Measurements from ENCODE around the gene MRPL47. TPM values are rescaled to one million over a fixed set of nuclear protein-coding genes. Genes with fewer than 3 reads are reported as not detected.

MRPL47 gene
- total and polyA plus RNA-seq, 2 of the 13 experiments (the other 11 are each of a cell fraction or from before 2014, with no cell fraction given): 36.1 to 83.8 TPM

DNA sequence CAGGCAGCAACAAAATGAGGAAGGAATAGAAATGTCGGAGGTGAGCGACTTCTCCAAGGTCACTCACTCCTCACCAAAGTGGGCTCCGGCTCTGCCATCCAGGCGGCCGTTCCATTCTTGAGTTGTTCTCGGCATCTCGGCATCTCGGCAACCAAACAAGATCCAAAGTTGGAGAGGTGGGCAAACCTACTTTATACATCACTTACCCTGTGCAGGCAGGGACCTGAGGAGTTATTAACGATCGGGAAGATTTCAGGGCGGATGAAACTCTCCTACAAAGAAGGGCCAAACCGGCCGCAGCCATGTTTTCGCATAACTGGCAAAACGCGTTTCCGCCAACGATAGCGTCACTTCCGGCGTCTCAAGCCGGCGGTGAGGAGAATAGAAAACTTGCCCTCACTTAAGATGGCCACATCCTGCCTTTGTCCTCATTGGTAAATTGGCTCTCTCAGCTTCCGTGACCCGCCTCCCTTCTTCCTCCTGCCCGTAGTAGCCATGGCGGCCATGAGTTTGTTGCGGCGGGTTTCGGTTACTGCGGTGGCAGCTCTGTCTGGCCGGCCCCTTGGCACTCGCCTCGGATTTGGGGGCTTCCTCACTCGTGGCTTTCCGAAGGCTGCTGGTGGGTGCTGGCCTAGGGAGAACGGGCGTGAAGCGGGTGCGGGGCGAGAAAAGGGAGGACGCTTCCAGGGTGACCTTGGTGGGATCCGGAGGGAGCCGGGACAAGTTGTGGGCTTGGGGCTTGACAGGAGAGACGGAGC, at the start of gene MRPL47, which contains the start of gene NDUFB5 (continued):
- TF ChIP-seq, protein P1, sequence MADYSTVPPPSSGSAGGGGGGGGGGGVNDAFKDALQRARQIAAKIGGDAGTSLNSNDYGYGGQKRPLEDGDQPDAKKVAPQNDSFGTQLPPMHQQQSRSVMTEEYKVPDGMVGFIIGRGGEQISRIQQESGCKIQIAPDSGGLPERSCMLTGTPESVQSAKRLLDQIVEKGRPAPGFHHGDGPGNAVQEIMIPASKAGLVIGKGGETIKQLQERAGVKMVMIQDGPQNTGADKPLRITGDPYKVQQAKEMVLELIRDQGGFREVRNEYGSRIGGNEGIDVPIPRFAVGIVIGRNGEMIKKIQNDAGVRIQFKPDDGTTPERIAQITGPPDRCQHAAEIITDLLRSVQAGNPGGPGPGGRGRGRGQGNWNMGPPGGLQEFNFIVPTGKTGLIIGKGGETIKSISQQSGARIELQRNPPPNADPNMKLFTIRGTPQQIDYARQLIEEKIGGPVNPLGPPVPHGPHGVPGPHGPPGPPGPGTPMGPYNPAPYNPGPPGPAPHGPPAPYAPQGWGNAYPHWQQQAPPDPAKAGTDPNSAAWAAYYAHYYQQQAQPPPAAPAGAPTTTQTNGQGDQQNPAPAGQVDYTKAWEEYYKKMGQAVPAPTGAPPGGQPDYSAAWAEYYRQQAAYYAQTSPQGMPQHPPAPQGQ (CRISPR knock-in tag; IDR thresholded peaks at IDR 0.05; ENCODE audit: borderline replicate concordance): no peak
- TF ChIP-seq ZNF264 (CRISPR knock-in tag; IDR thresholded peaks at IDR 0.05) (0 out of 2 replicates have a peak, but pooled peaks have one; percentile 39), PHF8 (CRISPR knock-in tag; IDR thresholded peaks at IDR 0.05) (peak; percentile 92), KDM2A (CRISPR knock-in tag; IDR thresholded peaks at IDR 0.05; ENCODE audit: borderline replicate concordance, low read depth) (peak; percentile 79), TRIM24 (CRISPR knock-in tag; IDR thresholded peaks at IDR 0.05) (no peak), HNRNPK (IDR thresholded peaks at IDR 0.05; ENCODE audit: low read depth, low read length, poor library complexity, severe bottlenecking) (no peak), ZNF274 (CRISPR knock-in tag; IDR thresholded peaks at IDR 0.05) (0 out of 2 replicates have a peak, but pooled peaks have one; percentile 25), ZNF382 (CRISPR knock-in tag; IDR thresholded peaks at IDR 0.05; ENCODE audit: borderline replicate concordance) (no peak), MIXL1 (CRISPR knock-in tag; IDR thresholded peaks at IDR 0.05) (peak; percentile 84), MBNL3 (CRISPR knock-in tag; conservative IDR thresholded peaks at IDR 0.05) (no peak), SPEN (CRISPR knock-in tag; IDR thresholded peaks at IDR 0.05; ENCODE audit: low read depth) (peak; percentile 92), PCBP2 (optimal IDR thresholded peaks at IDR 0.05; ENCODE audit: low read depth, low read length, poor library complexity, severe bottlenecking) (no peak), SAP130 (CRISPR knock-in tag; IDR thresholded peaks at IDR 0.05; ENCODE audit: low read depth) (peak; percentile 88)
- TF ChIP-seq, protein P2, sequence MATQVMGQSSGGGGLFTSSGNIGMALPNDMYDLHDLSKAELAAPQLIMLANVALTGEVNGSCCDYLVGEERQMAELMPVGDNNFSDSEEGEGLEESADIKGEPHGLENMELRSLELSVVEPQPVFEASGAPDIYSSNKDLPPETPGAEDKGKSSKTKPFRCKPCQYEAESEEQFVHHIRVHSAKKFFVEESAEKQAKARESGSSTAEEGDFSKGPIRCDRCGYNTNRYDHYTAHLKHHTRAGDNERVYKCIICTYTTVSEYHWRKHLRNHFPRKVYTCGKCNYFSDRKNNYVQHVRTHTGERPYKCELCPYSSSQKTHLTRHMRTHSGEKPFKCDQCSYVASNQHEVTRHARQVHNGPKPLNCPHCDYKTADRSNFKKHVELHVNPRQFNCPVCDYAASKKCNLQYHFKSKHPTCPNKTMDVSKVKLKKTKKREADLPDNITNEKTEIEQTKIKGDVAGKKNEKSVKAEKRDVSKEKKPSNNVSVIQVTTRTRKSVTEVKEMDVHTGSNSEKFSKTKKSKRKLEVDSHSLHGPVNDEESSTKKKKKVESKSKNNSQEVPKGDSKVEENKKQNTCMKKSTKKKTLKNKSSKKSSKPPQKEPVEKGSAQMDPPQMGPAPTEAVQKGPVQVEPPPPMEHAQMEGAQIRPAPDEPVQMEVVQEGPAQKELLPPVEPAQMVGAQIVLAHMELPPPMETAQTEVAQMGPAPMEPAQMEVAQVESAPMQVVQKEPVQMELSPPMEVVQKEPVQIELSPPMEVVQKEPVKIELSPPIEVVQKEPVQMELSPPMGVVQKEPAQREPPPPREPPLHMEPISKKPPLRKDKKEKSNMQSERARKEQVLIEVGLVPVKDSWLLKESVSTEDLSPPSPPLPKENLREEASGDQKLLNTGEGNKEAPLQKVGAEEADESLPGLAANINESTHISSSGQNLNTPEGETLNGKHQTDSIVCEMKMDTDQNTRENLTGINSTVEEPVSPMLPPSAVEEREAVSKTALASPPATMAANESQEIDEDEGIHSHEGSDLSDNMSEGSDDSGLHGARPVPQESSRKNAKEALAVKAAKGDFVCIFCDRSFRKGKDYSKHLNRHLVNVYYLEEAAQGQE (IDR thresholded peaks at IDR 0.05; ENCODE audit: borderline replicate concordance in 1 of 2, low read depth in 1 of 2, low read length in 2 of 2): peak in 1 of 2 experiments; percentile 56; a peak in 1 of 4 replicates
- TF ChIP-seq, protein P3, sequence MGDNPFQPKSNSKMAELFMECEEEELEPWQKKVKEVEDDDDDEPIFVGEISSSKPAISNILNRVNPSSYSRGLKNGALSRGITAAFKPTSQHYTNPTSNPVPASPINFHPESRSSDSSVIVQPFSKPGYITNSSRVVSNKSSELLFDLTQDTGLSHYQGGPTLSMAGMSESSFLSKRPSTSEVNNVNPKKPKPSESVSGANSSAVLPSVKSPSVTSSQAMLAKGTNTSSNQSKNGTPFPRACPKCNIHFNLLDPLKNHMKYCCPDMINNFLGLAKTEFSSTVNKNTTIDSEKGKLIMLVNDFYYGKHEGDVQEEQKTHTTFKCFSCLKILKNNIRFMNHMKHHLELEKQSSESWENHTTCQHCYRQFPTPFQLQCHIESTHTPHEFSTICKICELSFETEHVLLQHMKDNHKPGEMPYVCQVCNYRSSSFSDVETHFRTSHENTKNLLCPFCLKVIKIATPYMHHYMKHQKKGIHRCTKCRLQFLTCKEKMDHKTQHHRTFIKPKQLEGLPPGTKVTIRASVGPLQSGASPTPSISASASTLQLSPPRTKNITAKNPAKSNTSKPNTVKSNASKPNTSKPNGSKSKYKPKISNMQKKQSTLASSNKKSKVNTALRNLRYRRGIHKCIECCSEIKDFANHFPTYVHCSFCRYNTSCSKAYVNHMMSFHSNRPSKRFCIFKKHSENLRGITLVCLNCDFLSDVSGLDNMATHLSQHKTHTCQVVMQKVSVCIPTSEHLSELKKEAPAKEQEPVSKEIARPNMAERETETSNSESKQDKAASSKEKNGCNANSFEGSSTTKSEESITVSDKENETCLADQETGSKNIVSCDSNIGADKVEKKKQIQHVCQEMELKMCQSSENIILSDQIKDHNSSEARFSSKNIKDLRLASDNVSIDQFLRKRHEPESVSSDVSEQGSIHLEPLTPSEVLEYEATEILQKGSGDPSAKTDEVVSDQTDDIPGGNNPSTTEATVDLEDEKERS (CRISPR knock-in tag; IDR thresholded peaks at IDR 0.05): 0 out of 2 replicates have a peak, but pooled peaks have one; percentile 14
- TF ChIP-seq, protein P4, sequence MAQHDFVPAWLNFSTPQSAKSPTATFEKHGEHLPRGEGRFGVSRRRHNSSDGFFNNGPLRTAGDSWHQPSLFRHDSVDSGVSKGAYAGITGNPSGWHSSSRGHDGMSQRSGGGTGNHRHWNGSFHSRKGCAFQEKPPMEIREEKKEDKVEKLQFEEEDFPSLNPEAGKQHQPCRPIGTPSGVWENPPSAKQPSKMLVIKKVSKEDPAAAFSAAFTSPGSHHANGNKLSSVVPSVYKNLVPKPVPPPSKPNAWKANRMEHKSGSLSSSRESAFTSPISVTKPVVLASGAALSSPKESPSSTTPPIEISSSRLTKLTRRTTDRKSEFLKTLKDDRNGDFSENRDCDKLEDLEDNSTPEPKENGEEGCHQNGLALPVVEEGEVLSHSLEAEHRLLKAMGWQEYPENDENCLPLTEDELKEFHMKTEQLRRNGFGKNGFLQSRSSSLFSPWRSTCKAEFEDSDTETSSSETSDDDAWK (CRISPR knock-in tag; IDR thresholded peaks at IDR 0.05): no peak
- TF ChIP-seq, protein P5, sequence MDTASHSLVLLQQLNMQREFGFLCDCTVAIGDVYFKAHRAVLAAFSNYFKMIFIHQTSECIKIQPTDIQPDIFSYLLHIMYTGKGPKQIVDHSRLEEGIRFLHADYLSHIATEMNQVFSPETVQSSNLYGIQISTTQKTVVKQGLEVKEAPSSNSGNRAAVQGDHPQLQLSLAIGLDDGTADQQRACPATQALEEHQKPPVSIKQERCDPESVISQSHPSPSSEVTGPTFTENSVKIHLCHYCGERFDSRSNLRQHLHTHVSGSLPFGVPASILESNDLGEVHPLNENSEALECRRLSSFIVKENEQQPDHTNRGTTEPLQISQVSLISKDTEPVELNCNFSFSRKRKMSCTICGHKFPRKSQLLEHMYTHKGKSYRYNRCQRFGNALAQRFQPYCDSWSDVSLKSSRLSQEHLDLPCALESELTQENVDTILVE (CRISPR knock-in tag; IDR thresholded peaks at IDR 0.05): peak; percentile 69
